GM18519 (cell line): ENCODE measurements around the gene EIF4G3.
A peak's percentile ranks its signal among the peaks of the same experiment; 100 is the strongest.
"Not testable (repeated sequence)": the region's sequence is repeated elsewhere in the genome, so short reads cannot be mapped to it uniquely, and the experiment has no call there.

Experiments used
- ATAC-seq: cut with Tn5 transposase; IDR thresholded peaks from one replicate; pipeline ENCODE4 v1.9.1; 2021; ENCODE audit warnings: mild to moderate bottlenecking, moderate library complexity; ENCODE audit not compliant: unreplicated experiment, low FRiP score

Gene EIF4G3

DNA sequence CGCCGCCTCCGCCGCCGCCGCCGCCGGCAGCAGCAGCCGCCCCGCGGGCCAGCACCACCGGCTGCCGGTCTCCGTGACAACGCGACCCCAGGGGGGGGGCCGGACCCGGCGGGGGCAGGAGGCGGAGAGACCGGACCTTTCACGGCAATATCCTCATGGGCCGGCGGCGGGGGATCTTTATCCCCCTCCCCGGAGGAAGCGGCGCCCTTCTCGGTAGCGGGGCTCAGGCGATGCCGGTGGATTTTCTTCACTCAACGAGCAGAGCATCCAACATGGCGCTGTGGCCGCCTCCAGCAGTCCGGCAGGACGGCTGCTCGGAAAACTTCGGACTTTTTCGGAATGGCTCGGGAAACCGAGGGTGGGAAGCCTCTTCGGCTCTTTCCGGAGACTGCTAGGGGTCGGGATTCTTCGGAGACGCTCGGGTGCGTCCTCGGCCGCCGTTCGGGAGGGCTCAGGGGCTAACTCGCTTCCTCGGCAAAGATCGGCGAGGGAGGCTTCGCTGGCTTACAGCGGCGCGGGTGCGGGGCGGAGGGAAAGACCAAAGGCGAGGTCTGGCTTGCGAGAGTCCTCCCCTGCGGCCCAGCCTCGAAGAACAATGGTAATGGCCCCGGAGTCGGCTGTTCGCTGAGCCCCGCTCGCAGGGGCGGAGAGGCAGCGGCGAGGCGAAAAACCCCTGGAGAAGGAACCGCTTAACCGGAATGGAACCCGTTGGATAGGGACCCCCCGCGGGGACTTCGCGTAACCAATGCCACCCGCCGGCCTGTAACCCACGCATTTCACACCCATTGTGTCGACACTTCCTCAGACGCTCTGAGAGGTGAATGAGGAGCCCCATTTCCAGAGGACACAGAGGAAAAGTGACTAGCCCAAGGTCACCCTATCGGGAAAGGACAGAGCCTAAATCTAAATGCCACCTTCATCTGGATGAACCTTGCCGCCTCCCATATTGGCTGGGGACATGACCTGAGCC, at the start of gene EIF4G3:
Gene EIF4G3, minus strand, starts transcription at position 312 of the 970 bp plus-strand sequence. CDS start 174,155 bp downstream, outside the sequence.
- ATAC-seq: peak; percentile 81

- no peak for ATAC-seq
These were observed 48.4 kb upstream of the EIF4G3 start for GRCh38 chr1:21225065-21225464.

- no peak for ATAC-seq
These were observed 44.1 kb upstream of the EIF4G3 start for GRCh38 chr1:21220815-21221214.

DNA sequence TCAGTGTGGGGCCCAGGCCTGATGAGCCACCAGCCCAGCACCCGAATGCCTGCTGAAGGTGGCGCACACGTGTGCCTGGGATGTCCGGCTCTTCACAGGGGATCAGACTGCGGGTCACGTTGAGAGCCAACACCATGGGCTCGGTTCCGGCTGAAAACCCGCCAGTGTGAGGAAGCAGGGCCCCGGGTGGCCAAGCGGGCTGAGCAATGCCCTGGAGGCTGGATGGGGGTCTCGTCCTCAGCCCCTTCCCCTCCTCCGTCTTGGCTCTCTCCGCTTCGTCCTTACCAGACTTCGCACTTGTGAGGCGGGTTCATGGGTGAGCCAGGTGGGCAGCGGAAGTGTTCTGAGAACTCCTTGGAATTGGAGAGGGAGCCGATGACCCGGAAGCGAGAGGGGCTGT, 43.0 kb upstream of the EIF4G3 start:
- no peak for ATAC-seq

DNA sequence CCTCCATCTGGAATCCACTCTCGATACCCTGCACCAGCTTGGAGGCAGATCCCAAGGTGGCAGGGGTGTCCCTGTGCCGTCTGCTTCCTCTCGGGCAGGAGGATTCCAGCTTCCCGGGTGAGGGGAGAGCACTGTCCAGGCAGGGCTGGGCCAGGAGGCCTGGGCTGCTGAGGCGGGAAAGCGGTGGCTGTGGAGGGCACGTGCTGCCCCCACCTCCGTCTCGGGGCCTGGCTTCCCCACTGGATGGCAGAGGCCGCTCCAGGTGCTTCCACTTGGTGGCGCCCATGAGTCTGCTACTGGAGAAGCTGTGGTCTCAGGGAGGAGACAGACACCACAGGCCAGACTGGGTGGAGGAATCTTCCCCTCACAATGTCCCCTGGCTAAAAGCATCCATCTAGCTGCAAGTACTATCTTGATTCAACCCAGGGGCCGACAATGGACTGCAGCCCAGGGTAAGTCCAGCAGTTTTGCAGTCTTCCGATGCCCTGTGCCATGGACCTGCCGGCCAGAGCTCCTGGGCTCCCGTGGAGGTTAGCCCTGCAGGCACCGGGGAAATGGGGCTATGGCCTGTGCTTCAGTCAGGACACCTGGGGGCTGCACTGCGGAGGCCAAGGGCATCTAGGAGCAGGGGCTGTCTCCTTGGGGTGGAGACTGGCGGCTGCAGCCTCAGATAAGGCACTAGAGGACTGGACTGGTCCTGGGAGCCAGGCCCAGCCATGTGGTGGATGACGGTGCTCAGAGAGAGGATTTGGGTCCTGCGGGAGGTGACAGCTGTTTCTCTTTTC, 41.3 kb upstream of the EIF4G3 start:
- no peak for ATAC-seq

DNA sequence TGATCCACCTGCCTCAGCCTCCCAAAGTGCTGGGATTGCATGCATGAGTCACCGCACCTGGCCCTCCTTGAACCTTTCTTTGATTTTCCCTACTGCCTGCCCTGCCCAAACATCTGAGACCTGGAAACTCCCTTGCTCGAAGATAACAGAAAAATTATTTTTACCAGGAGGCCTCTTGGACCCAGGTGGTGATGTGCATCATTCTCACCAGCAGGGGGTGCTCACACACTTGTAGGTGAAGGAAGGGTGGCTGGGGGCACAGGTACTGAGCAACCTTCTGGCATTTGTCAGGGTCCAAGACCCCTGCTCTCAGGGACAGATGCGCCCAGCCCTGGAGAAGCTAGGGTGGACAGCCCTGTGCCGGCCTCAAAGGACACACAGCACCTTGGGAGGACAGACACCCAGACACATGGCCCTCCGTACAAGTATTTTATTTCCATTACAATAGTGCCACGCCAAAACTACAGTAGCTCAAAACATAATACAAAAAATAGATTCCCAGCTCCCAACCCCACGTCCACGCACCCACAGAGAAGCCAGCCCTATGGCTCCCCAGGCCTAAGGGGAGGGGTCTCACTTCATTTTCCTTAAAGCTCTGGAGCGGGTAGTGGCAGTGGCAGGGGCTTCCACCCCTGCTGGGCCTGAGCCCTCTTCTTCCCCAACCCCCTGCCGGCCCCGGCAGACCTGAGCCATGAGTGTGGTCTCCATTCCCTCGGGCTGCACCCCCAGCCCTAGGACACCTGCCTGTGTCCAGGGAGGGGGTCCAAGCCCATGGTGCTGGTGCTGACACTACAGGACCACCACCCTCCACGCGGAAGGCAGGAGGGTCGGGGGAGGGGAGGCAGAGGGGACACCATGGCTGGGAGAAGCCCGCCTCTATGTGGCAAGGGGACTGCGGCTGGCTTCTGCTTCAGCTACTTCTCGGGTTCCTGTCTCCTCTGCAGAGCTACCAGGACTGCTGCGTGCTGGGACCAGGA, 40.4 kb upstream of the EIF4G3 start:
- ATAC-seq: no peak

- no peak for ATAC-seq
These were observed 35.4 kb upstream of the EIF4G3 start for GRCh38 chr1:21212126-21212525.

- not testable (repeated sequence) for ATAC-seq
These were observed 31.5 kb upstream of the EIF4G3 start for GRCh38 chr1:21208137-21208700.

DNA sequence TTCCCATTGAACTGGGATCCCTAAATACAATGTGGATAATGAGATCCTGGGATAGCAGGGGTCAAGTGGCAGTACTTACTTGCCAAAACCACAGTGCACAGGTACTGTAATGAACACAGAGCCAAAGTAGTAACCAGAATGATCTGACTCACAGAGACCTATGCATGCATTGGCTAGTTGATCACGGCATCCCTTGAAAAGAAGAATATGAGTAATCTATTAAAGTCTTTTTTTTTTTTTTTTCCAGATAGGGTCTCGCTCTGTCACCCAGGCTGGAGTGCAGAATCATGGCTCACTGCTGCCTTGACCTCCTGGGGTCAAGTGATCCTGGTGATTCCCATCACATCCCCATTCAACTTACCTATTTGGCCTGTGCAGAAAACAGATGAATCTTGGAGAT, 29.4 kb upstream of the EIF4G3 start:
- no peak for ATAC-seq

DNA sequence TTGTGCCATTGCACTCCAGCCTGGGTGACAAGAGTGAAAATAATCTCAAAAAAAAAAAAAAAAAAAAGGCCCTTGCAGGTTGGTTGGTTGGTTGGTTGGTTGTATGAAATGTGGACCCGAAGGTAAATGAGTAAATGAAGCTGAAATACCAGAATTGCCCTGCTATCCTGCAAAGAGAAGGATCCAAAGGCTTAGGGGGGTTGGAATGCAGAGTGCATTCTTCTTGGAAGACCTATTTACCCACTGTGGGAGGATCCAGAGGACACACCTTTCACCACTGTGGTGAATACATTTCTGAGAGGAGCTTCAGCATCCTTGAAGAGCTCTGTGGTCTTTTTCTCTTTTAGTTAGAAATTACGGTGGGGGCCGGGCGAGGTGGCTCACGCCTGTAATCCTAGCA, 28.7 kb upstream of the EIF4G3 start:
- no peak for ATAC-seq

DNA sequence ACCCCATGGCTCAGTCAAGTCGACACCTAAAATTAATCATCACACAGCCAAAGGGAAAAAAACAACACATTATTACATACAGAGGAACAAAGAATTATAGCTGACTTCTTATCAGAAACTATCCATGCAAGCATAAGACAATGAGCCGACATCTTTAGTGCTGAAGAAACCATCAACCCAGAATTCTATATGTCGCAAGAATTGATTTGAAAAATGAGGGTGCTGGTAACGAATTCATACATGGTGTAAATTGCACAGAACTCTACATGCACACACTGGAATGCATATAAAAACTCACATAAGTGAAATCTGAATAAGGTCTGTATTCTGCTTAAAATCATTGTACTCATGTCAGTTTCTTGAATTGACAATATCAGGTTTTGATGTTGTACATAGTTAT, 25.0 kb upstream of the EIF4G3 start:
- no peak for ATAC-seq

GRCh38 chr1:21201238-21201637, 24.5 kb upstream of the EIF4G3 start:
- ATAC-seq: not testable (repeated sequence)

GRCh38 chr1:21200767-21201166, 24.1 kb upstream of the EIF4G3 start:
- no peak for ATAC-seq

GRCh38 chr1:21198929-21199328, 22.2 kb upstream of the EIF4G3 start:
- ATAC-seq: no peak

DNA sequence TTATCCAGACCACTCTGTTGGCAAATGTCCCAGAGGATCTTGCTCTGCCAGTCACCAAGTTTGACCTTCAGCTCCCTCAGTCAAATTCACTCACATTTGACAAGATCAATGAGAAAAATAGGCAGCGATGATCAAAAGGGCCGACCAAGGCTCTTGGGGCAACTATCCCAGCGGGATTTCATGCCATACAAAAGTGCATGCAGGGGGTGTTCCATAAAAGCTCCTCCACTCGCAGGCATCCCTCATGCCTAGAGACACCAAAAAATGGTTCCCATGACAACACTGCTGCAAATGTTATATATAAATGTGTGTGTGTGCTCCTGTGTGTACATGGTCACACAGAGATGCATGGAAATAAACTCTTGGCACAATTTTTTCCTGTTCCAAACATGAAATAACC, 16.2 kb upstream of the EIF4G3 start:
- ATAC-seq: no peak

DNA sequence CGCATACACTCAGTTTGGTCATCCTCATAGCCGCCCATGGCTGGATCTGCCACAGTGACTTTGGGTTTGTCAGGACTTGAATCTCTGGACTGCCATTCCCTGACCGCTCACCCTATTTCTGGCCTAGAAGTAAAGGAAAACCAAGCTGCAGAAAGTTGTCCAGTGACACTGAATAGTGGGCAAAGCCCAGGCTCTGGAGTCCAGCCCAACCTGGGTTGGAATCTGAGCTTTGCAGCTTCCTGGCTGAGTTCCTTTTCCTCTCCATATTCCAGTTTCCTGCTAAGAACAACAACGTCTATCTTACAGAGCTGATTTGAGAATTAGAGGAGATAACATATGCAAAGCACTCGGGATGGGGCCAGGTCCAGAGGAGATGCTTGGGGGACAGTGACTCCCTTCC, 15.6 kb upstream of the EIF4G3 start:
- ATAC-seq: no peak

- not testable (repeated sequence) for ATAC-seq
These were observed 14.1 kb upstream of the EIF4G3 start for GRCh38 chr1:21190771-21191170.

DNA sequence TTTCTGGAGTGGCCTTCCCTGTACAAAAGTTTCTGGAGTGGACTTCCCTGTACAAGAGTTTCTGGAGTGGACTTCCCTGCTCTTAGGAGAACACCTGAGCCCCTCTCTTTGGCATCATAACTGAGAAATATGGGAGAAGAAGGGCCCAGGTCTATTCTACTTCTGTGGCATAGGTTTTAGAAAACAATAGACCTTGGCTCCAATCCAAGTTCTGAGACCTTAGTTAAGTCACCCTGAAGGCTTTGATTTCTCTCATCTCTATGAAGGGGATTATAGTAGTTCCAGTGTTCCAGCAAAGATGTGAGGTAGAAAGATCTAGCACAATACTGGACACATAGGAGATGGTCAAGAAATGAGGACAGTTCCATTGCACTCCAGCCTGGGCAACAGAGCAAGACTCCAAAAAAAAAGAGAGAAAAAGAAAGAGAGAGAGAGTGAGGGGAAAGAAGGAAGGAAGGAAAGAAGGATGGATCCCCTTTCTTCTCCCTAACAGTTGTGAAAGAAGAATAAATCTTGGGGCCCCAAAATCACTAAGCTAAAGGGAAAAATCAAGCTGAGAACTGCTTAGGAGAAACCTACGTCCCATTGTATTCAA, 13.3 kb upstream of the EIF4G3 start:
- no peak for ATAC-seq

- no peak for ATAC-seq
These were observed 12.7 kb upstream of the EIF4G3 start for GRCh38 chr1:21189421-21189820.

GRCh38 chr1:21188235-21188634, 11.5 kb upstream of the EIF4G3 start:
- no peak for ATAC-seq
